Osteoblast (primary cell): Measurements from ENCODE around the gene CITED4. TPM values are rescaled to one million over a fixed set of nuclear protein-coding genes. Genes with fewer than 3 reads are reported as not detected.

Experiments
- DNase-seq: peaks from one replicate; pipeline ENCODE4 v3.0.0; 2011; ENCODE audit warnings: low spot score, mixed read lengths; ENCODE audit not compliant: insufficient read length; ENCODE audit errors: missing footprints
- H2AFZ ChIP-seq: 2 replicates; pipeline ENCODE4 v1.6.0; 2011; ENCODE audit warnings: mild to moderate bottlenecking, low read length
- H3K27ac ChIP-seq: 2 replicates; pipeline ENCODE4 v1.5.1; 2011; ENCODE audit warnings: mild to moderate bottlenecking, low read depth, low read length, moderate library complexity
- H3K27me3 ChIP-seq: 2 replicates; pipeline ENCODE4 v1.6.0; 2012; ENCODE audit warnings: mild to moderate bottlenecking, control low read depth, inconsistent platforms, low read length, moderate library complexity; ENCODE audit not compliant: insufficient read depth
- H3K36me3 ChIP-seq: 2 replicates; pipeline ENCODE4 v1.5.1; 2011; ENCODE audit warnings: mild to moderate bottlenecking, low read length, control low read depth, moderate library complexity; ENCODE audit not compliant: insufficient read depth
- H3K4me1 ChIP-seq: 2 replicates; pipeline ENCODE4 v1.5.1; 2011; ENCODE audit warnings: mild to moderate bottlenecking, low read length, control low read depth, moderate library complexity; ENCODE audit not compliant: insufficient read depth
- H3K4me2 ChIP-seq: 2 replicates; pipeline ENCODE4 v1.6.0; 2011; ENCODE audit warnings: mild to moderate bottlenecking, low read length; ENCODE audit not compliant: insufficient read depth
- H3K4me3 ChIP-seq: fragments of 200-600 bp; sonication (generic); 3 replicates; pipeline ENCODE4 v1.5.1; 2012; ENCODE audit warnings: mild to moderate bottlenecking, low read length, inconsistent platforms; ENCODE audit not compliant: insufficient read depth
- H3K79me2 ChIP-seq: 2 replicates; pipeline ENCODE4 v1.6.0; 2012; ENCODE audit warnings: mild to moderate bottlenecking, low read length, control low read depth, inconsistent platforms; ENCODE audit not compliant: insufficient read depth
- H3K9me3 ChIP-seq: 2 replicates; pipeline ENCODE4 v1.5.1; 2011; ENCODE audit warnings: low read depth, low read length, control low read depth
- H4K20me1 ChIP-seq: 2 replicates; pipeline ENCODE4 v1.6.0; 2012; ENCODE audit warnings: mild to moderate bottlenecking, low read length, control low read depth; ENCODE audit not compliant: insufficient read depth
- total RNA-seq: library from RNA; depleted of rRNA; stranded (reverse); fragments of >200 nt; gene quantifications from 2 replicates; pipeline ENCODE4 v1.2.3, GENCODE V29; 2012
- TF ChIP-seq, protein P1 (sequence below): IDR thresholded peaks from 2 replicates; pipeline ENCODE4 v1.5.1; 2011; ENCODE audit warnings: mild to moderate bottlenecking, low read depth, low read length, moderate library complexity; ENCODE audit errors: extremely low read depth

The CITED4 gene
- total RNA-seq, 1 donor: 3.3 TPM

DNA sequence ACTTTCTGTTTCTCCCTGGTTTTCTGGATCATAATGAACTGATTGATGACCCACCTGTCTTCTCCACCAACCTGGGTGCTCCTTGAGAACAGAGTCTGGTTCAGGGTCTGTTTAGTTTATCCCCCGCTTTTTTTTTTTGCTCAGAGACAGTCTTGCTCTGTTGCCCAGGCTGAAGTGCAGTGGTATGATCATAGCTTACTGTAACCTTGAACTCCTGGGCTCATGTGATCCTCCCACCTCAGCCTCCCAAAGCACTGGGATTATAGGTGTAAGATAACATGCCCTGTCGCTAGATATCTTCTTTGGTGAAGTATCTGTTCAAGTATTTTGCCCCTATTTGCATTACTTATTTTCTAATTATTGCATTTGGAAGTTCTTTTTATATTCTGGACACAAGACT lies 30.2 kb upstream of the CITED4 start:
- no peak overlapping the region for H3K27ac ChIP-seq
- peaks cover 3% of the 10 kb centered on the region for H3K9me3 ChIP-seq
- TF ChIP-seq, protein P1, sequence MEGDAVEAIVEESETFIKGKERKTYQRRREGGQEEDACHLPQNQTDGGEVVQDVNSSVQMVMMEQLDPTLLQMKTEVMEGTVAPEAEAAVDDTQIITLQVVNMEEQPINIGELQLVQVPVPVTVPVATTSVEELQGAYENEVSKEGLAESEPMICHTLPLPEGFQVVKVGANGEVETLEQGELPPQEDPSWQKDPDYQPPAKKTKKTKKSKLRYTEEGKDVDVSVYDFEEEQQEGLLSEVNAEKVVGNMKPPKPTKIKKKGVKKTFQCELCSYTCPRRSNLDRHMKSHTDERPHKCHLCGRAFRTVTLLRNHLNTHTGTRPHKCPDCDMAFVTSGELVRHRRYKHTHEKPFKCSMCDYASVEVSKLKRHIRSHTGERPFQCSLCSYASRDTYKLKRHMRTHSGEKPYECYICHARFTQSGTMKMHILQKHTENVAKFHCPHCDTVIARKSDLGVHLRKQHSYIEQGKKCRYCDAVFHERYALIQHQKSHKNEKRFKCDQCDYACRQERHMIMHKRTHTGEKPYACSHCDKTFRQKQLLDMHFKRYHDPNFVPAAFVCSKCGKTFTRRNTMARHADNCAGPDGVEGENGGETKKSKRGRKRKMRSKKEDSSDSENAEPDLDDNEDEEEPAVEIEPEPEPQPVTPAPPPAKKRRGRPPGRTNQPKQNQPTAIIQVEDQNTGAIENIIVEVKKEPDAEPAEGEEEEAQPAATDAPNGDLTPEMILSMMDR: no peak

DNA sequence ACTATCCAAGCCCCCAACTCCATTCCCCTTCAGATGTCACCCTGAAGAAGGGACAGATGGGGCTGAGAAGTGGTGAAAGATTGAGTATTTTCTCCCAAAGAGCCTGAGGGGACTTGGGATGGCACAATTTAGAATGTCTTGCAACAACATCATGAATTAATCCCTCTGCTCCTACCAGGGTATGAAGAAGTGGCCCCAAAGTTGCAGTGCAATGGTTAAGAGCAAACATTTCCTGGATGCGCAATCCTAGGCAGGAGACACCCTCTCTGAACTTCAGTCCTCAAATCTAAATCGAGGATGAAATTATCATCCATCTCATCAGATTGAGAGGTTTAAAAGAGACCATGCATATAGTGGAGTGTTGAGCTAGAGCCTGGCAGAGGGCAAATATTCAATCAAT lies 28.6 kb upstream of the CITED4 start:
- Histone ChIP-seq H3K4me2 (no peak overlapping the region), H2AFZ (no peak overlapping the region), H3K27me3 (no peaks in the 10 kb centered on the region), H3K27ac (no peak overlapping the region), H3K36me3 (no peaks in the 10 kb centered on the region), H3K9me3 (peaks cover 3% of the 10 kb centered on the region), H4K20me1 (no peaks in the 10 kb centered on the region), H3K4me3 (no peak overlapping the region), H3K4me1 (no peaks in the 10 kb centered on the region), H3K79me2 (no peaks in the 10 kb centered on the region)
- TF ChIP-seq, protein P1: no peak
- DNase-seq: no peak

More for the DNA sequence above, 30.2 kb upstream of the CITED4 start:
- H3K36me3 ChIP-seq: no peaks in the 10 kb centered on the region
- H3K79me2 ChIP-seq: no peaks in the 10 kb centered on the region
- peaks cover 2% of the 10 kb centered on the region for H3K4me1 ChIP-seq
- no peaks in the 10 kb centered on the region for H3K27me3 ChIP-seq
- H3K4me3 ChIP-seq: no peak overlapping the region
- no peak for DNase-seq
- H3K4me2 ChIP-seq: no peak overlapping the region
- H4K20me1 ChIP-seq: no peaks in the 10 kb centered on the region
- H2AFZ ChIP-seq: no peak overlapping the region

DNA sequence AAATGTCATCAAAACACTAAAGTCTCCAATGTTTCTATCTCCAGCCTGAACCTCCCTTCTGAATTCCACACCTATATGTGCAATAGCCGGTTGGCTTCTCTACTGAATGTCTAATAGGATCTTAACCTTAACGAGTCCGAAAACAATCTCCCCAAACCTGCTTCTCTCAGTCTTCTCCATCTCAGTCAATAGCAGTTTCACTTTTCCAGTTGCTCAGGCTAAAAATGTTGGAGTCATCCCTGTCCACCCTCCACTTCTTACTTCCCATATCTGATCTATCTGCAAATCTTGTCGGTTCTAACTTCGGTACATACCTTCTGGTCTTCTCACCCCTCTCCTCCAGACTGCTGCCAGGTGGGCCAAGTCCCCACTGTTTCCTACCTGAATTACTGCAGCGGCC lies 25.5 kb upstream of the CITED4 start:
- no peak for DNase-seq
- Histone ChIP-seq H3K4me1 (no peaks in the 10 kb centered on the region), H3K79me2 (no peaks in the 10 kb centered on the region), H3K4me2 (no peak overlapping the region), H3K4me3 (no peak overlapping the region), H3K9me3 (no peaks in the 10 kb centered on the region), H3K27me3 (no peaks in the 10 kb centered on the region), H3K27ac (no peak overlapping the region), H4K20me1 (no peaks in the 10 kb centered on the region), H3K36me3 (no peaks in the 10 kb centered on the region), H2AFZ (no peak overlapping the region)
- TF ChIP-seq, protein P1: no peak

DNA sequence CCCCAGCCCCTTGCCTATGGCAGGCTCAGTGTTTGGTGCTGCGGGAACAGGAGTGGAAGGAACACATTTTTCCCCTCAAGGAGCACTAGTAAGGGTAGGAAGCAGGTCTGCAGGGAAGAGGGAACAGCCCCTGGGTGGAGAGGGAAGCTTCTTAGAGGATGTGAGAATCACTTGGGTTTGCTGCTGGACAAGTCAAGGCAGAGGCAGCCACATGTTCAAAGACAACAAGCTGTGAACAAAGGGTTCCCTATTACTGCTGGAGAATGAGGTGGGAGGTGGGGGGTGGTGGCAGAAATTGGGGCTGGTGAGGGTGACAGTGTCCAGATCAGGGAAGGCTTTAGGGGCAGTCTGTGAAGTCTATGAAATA lies 24.8 kb upstream of the CITED4 start:
- Histone ChIP-seq H3K27ac (no peak overlapping the region), H3K27me3 (no peaks in the 10 kb centered on the region), H3K9me3 (no peaks in the 10 kb centered on the region), H3K4me2 (no peak overlapping the region), H3K79me2 (no peaks in the 10 kb centered on the region), H3K4me1 (no peaks in the 10 kb centered on the region), H3K36me3 (no peaks in the 10 kb centered on the region), H4K20me1 (no peaks in the 10 kb centered on the region), H3K4me3 (no peak overlapping the region), H2AFZ (no peak overlapping the region)
- TF ChIP-seq, protein P1: no peak
- no peak for DNase-seq
